ENCODE measurements around the gene DIDO1.

DIDO1 gene

DNA sequence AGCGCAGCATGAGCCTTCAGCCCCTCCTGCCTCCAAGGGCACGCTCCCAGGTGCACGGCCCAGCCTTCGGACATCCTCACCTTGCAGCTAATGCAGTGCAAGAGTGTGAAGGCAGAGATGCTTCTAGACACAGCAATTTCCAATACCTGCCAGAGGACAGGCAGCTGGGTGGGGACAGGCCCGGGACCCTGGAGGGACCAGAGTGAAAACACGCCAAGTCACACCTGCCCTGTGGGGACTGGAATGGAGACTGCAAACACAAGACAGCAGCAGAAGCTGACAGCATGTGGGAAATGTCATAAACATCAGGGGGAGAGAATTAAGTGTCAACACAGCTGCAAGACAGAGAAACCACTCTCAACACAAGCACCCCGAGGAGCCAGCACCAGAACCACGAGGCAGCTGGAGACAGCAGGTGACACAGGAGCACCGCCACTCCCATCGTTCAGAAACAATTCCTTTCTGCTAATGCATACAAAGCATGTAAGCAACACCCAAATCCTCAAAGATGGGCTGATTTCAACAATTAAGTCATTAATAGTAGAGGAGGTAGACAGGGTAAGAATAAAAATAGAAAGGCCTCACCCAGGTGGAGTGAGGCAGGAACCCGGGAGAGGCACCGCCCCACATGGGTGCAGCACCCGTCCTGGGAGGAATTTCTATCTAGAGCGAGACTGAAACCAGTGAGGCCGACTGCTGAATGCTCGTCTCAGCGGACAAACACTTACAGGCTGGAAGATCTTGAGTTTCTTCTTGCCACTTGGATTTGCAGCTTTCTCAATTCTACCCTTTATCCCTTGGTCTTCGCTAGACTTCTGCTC lies 17.1 kb downstream of the DIDO1 start:
- TF ChIP-seq, protein P1, sequence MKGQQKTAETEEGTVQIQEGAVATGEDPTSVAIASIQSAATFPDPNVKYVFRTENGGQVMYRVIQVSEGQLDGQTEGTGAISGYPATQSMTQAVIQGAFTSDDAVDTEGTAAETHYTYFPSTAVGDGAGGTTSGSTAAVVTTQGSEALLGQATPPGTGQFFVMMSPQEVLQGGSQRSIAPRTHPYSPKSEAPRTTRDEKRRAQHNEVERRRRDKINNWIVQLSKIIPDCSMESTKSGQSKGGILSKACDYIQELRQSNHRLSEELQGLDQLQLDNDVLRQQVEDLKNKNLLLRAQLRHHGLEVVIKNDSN (IDR thresholded peaks at IDR 0.05) = no peak
- no peak for TF ChIP-seq EGR1 (IDR thresholded peaks at IDR 0.05)
- TF ChIP-seq TCF12 (IDR thresholded peaks at IDR 0.05; ENCODE audit: low read depth) = no peak
- TF ChIP-seq, protein P2, sequence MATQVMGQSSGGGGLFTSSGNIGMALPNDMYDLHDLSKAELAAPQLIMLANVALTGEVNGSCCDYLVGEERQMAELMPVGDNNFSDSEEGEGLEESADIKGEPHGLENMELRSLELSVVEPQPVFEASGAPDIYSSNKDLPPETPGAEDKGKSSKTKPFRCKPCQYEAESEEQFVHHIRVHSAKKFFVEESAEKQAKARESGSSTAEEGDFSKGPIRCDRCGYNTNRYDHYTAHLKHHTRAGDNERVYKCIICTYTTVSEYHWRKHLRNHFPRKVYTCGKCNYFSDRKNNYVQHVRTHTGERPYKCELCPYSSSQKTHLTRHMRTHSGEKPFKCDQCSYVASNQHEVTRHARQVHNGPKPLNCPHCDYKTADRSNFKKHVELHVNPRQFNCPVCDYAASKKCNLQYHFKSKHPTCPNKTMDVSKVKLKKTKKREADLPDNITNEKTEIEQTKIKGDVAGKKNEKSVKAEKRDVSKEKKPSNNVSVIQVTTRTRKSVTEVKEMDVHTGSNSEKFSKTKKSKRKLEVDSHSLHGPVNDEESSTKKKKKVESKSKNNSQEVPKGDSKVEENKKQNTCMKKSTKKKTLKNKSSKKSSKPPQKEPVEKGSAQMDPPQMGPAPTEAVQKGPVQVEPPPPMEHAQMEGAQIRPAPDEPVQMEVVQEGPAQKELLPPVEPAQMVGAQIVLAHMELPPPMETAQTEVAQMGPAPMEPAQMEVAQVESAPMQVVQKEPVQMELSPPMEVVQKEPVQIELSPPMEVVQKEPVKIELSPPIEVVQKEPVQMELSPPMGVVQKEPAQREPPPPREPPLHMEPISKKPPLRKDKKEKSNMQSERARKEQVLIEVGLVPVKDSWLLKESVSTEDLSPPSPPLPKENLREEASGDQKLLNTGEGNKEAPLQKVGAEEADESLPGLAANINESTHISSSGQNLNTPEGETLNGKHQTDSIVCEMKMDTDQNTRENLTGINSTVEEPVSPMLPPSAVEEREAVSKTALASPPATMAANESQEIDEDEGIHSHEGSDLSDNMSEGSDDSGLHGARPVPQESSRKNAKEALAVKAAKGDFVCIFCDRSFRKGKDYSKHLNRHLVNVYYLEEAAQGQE (IDR thresholded peaks at IDR 0.05; ENCODE audit: low read depth) = no peak
- no peak for TF ChIP-seq EP300 (IDR thresholded peaks at IDR 0.05; ENCODE audit: borderline replicate concordance)
- TF ChIP-seq NFIC (IDR thresholded peaks at IDR 0.05) = no peak
- no peak for TF ChIP-seq FOXM1 (IDR thresholded peaks at IDR 0.05; ENCODE audit: borderline replicate concordance, low read depth)
- no peak for TF ChIP-seq YY1 (IDR thresholded peaks at IDR 0.05; ENCODE audit: low read depth)

DNA sequence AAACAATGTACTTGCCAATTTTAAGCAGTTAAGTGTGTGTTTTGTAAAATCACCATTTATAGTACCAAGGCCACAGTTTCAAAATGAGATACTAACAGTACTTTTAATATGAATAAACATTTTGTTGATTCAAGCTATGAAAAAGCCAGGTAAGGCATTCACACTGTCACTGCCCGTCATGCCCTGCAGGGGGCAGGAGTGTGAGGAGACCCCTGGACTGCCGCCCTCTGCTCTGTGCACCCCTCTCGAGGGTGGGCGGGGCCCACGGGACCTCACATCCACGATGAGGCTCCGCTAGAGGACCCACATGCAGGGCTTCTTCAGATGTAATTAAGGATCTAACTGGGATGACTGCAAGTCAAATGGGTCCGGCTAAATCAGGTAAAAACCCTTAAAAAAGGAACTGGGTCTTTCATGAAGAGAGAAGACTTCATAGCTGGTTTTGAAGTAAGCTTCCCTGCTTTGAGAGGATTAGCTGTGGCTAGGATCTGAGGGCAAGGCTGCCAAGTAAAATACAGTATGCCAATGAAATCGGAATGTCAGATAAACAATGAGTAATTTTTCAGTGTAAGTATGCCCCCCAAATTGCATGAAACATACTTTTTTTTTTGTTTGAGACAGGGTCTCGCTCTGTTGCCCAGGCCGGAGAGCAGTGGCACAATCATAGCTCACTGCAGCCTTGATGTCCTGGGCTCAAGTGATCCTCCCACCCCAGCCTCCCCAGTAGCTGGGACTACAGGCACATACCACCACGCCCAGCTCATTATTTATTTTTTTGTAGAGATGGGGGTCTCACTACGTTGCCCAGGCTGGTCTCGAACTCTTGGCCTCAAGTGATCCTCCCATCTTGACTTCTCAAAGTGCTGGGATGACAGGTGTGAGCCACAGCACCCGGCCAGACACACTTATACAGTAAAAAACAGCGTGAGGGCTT lies 18.7 kb downstream of the DIDO1 start:
- TF ChIP-seq, protein P3, sequence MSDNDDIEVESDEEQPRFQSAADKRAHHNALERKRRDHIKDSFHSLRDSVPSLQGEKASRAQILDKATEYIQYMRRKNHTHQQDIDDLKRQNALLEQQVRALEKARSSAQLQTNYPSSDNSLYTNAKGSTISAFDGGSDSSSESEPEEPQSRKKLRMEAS (IDR thresholded peaks at IDR 0.05) = no peak
- TF ChIP-seq, protein P2 (IDR thresholded peaks at IDR 0.05; ENCODE audit: low read depth) = no peak
- TF ChIP-seq EP300 (IDR thresholded peaks at IDR 0.05; ENCODE audit: borderline replicate concordance) = no peak
- TF ChIP-seq NFIC (IDR thresholded peaks at IDR 0.05) = no peak
- TF ChIP-seq, protein P1 (IDR thresholded peaks at IDR 0.05) = no peak
- TF ChIP-seq FOXM1 (IDR thresholded peaks at IDR 0.05; ENCODE audit: borderline replicate concordance, low read depth) = no peak
- no peak for TF ChIP-seq CREB1 (IDR thresholded peaks at IDR 0.05; ENCODE audit: low read depth)
- no peak for TF ChIP-seq TCF12 (IDR thresholded peaks at IDR 0.05; ENCODE audit: low read depth)
- TF ChIP-seq EGR1 (IDR thresholded peaks at IDR 0.05) = no peak
- TF ChIP-seq TEAD4 (IDR thresholded peaks at IDR 0.05) = no peak
- no peak for TF ChIP-seq YY1 (IDR thresholded peaks at IDR 0.05; ENCODE audit: low read depth)
- no peak for TF ChIP-seq TAF1 (IDR thresholded peaks at IDR 0.05; ENCODE audit: low read depth)
- no peak for TF ChIP-seq RAD21 (IDR thresholded peaks at IDR 0.05; ENCODE audit: low read depth)
- no peak for TF ChIP-seq ZBTB7A (IDR thresholded peaks at IDR 0.05; ENCODE audit: low read depth)
- no peak for TF ChIP-seq CEBPB (IDR thresholded peaks at IDR 0.05)

DNA sequence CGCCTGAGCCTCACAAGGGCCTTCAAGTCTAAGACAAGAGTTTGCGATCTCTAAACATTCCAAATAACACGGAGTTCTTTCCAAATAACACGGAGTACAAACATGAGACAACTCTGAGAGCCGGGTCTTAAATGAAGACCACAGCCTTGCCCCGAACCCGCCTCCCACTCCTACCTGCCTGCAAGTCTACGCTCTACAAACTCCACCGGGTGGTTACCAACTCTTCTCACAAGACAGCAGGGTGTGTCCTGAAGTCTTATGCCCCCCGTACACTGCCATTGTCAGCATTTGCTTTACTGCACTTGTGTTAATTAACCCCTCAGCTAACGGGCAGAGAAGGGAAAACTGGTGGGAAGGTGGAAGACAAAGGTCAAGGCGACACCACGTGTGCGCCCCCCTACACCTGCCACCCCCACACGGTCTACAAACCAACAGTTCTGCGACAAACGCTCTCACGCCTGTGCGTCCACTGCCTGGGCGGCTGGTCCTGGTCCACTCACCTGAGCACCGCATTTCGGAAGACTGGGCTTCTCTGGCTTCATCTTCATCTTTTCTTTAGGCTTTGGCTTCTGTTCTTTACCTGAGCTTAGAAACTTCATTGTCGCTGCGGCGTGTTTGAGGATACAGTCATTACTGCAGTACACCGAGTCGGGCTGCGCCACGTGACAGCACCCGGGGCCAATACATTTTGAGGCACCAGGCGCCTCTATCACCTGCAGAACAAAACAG lies 19.5 kb downstream of the DIDO1 start:
- no peak for TF ChIP-seq RAD21 (IDR thresholded peaks at IDR 0.05; ENCODE audit: low read depth)
- TF ChIP-seq NFIC (IDR thresholded peaks at IDR 0.05) = no peak
- no peak for TF ChIP-seq ZBTB7A (IDR thresholded peaks at IDR 0.05; ENCODE audit: low read depth)
- TF ChIP-seq YY1 (IDR thresholded peaks at IDR 0.05; ENCODE audit: low read depth) = no peak
- no peak for TF ChIP-seq EGR1 (IDR thresholded peaks at IDR 0.05)
- TF ChIP-seq, protein P1 (IDR thresholded peaks at IDR 0.05) = no peak
- no peak for TF ChIP-seq EP300 (IDR thresholded peaks at IDR 0.05; ENCODE audit: borderline replicate concordance)
- TF ChIP-seq CEBPB (IDR thresholded peaks at IDR 0.05) = no peak
- no peak for TF ChIP-seq TAF1 (IDR thresholded peaks at IDR 0.05; ENCODE audit: low read depth)
- TF ChIP-seq, protein P3 (IDR thresholded peaks at IDR 0.05) = no peak
- no peak for TF ChIP-seq TCF12 (IDR thresholded peaks at IDR 0.05; ENCODE audit: low read depth)
- TF ChIP-seq CREB1 (IDR thresholded peaks at IDR 0.05; ENCODE audit: low read depth) = no peak
- TF ChIP-seq TEAD4 (IDR thresholded peaks at IDR 0.05) = no peak
- TF ChIP-seq, protein P2 (IDR thresholded peaks at IDR 0.05; ENCODE audit: low read depth) = no peak

Measured in Ishikawa (cell line).